Thymus (tissue), 14 donors: ENCODE results near the gene ANKK1. TPM values are rescaled to one million over a fixed set of nuclear protein-coding genes. Genes with fewer than 3 reads are reported as not detected.

Experiments used
- DNase-seq, 9 donors: peaks; one replicate each; pipeline ENCODE4 v3.0.0-alpha.2; 2013; ENCODE audit warnings: low spot score in 9 of 9, low read depth in 6 of 9, missing footprints in 1 of 9
- H3K27ac ChIP-seq, 2 donors: one replicate each; pipeline ENCODE4 v1.5.1; 2013; ENCODE audit warnings: control low read depth in 1 of 2, low read depth in 1 of 2, low read length in 1 of 2, mild to moderate bottlenecking in 1 of 2, moderate library complexity in 1 of 2
- H3K27me3 ChIP-seq, 2 donors: one replicate each; pipeline ENCODE4 v1.5.1; 2013; ENCODE audit warnings: low read length in 1 of 2; ENCODE audit not compliant: control insufficient read depth in 2 of 2, insufficient read depth in 1 of 2
- H3K36me3 ChIP-seq, 2 donors: one replicate each; pipeline ENCODE4 v1.5.1; 2013; ENCODE audit warnings: low read length in 1 of 2, mild to moderate bottlenecking in 1 of 2, moderate library complexity in 1 of 2; ENCODE audit not compliant: control insufficient read depth in 2 of 2, insufficient read depth in 2 of 2
- H3K4me1 ChIP-seq, 2 donors: one replicate each; pipeline ENCODE4 v1.5.1; 2013; ENCODE audit warnings: low read length in 2 of 2; ENCODE audit not compliant: control insufficient read depth in 2 of 2, insufficient read depth in 2 of 2
- H3K4me3 ChIP-seq, 2 donors: one replicate each; pipeline ENCODE4 v1.5.1; 2013; ENCODE audit warnings: low read length in 2 of 2, control low read depth in 1 of 2, mild to moderate bottlenecking in 1 of 2
- H3K9me3 ChIP-seq, 2 donors: one replicate each; pipeline ENCODE4 v1.5.1; 2013; ENCODE audit warnings: low read length in 1 of 2, mild to moderate bottlenecking in 1 of 2; ENCODE audit not compliant: control insufficient read depth in 2 of 2, insufficient read depth in 1 of 2
- WGBS: extraction: QIAGEN DNeasy Blood & Tissue Kit; methylation state at CpG from one replicate; pipeline ENCODE4 v1.1.7; 2013; 5-methylcytosine and 5-hydroxymethylcytosine counted together
- long read RNA-seq, 10 donors: transcript quantifications; one replicate each; lab custom pipeline, GENCODE V29; 2026
- polyA plus RNA-seq: library from polyadenylated mRNA; stranded (reverse); fragments of 200-250 nt; gene quantifications from one replicate; pipeline ENCODE4 v1.2.3, GENCODE V29; 2013
- total RNA-seq: library from RNA; stranded (reverse); fragments of 120-200 nt; gene quantifications from one replicate; pipeline ENCODE4 v1.2.4, GENCODE V29; 2013
- donor health status: healthy.

Gene ANKK1, protein sequence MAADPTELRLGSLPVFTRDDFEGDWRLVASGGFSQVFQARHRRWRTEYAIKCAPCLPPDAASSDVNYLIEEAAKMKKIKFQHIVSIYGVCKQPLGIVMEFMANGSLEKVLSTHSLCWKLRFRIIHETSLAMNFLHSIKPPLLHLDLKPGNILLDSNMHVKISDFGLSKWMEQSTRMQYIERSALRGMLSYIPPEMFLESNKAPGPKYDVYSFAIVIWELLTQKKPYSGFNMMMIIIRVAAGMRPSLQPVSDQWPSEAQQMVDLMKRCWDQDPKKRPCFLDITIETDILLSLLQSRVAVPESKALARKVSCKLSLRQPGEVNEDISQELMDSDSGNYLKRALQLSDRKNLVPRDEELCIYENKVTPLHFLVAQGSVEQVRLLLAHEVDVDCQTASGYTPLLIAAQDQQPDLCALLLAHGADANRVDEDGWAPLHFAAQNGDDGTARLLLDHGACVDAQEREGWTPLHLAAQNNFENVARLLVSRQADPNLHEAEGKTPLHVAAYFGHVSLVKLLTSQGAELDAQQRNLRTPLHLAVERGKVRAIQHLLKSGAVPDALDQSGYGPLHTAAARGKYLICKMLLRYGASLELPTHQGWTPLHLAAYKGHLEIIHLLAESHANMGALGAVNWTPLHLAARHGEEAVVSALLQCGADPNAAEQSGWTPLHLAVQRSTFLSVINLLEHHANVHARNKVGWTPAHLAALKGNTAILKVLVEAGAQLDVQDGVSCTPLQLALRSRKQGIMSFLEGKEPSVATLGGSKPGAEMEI
- 0.14 TPM for total RNA-seq
- 2.4 TPM for polyA plus RNA-seq
- long read RNA-seq, donor 1, result 0 reads
- long read RNA-seq, donor 2, result 0 reads
- long read RNA-seq, donor 3, result 0 reads
- long read RNA-seq, donor 4, result 0 reads
- long read RNA-seq, donor 5, result 0 reads
- long read RNA-seq, donor 6, result 0 reads
- long read RNA-seq, donor 7, result 0 reads
- long read RNA-seq, donor 8, result 0 reads
- long read RNA-seq, donor 9, result 0 reads
- long read RNA-seq, donor 10, result 0 reads

- peaks cover 0 to 3% of the 10 kb centered on the region in 2 donors for H3K9me3 ChIP-seq
- 16% methylated on average over 46 of the region's 46 CpGs for WGBS
- no peaks in the 10 kb centered on the region for H3K4me1 ChIP-seq
- no peak within 1 kb of the TSS for H3K4me3 ChIP-seq
- no peak within 1 kb of the TSS for H3K27ac ChIP-seq
- no peaks in the 10 kb centered on the region for H3K36me3 ChIP-seq
- peaks cover 12 to 51% of the 10 kb centered on the region in 2 donors for H3K27me3 ChIP-seq
- DNase-seq, result no peak
Observed at GRCh38 chr11:113387605-113388211, at the start of gene ANKK1. ANKK1 (plus strand) TSS chr11:113387779; CDS start chr11:113387885, 106 bp downstream.

- WGBS, result 94% methylated on average over 4 of the region's 4 CpGs
Observed at GRCh38 chr11:113338730-113339129, 48.8 kb upstream of the ANKK1 start.

GRCh38 chr11:113339929-113340589 lies 47.5 kb upstream of the ANKK1 start:
- 95% methylated on average over 6 of the region's 6 CpGs for WGBS
- Histone ChIP-seq H3K9me3 (peaks cover 1 to 2% of the 10 kb centered on the region in 2 donors), H3K27ac (no peak overlapping the region), H3K36me3 (peaks cover 0 to 4% of the 10 kb centered on the region in 2 donors), H3K27me3 (no peaks in the 10 kb centered on the region), H3K4me3 (no peak overlapping the region), H3K4me1 (no peaks in the 10 kb centered on the region)
- no peak for DNase-seq

More at GRCh38 chr11:113338730-113339129, 48.8 kb upstream of the ANKK1 start:
- no peak for DNase-seq
- H3K27ac ChIP-seq, result no peak overlapping the region
- H3K36me3 ChIP-seq, result peaks cover 0 to 4% of the 10 kb centered on the region in 2 donors
- no peaks in the 10 kb centered on the region for H3K4me1 ChIP-seq
- H3K9me3 ChIP-seq, result peaks cover 1 to 2% of the 10 kb centered on the region in 2 donors
- H3K4me3 ChIP-seq, result no peak overlapping the region
- H3K27me3 ChIP-seq, result no peaks in the 10 kb centered on the region

DNA sequence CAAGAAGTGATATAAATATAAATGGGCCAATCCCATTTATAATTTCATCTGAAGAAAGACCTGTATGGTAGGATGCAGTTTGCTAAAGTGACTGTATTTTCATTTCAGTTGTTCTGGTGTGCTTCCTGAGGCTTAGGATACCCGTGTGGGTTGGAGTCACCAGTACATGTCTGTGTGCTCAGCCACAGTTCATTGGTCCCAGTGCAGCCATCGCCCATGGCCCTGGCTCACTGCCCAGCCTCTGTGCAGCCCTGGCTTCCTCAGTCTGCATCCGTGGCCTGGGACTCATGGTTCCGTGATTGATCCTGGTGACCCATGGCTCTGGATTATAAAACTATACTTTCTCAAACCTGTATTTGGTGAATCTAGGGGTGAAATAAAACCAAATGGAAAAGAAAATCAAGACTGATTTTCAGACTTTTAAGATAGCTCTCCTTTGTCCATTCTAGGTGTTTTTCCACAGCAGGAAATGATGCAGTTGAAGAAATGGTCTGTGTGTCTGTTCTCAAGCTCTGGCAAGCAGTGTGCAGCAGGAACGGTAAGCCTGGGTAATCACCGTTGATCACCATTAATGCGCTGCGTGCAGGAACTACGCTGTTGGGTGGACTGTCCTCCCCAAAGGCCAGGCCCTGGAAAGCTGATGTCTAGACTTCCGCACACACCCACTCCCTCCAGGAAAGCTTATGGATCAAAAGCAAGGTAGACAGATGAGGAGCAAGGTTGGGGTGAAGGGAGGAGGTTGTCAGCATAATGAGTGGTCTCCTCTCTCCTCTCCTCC lies 46.0 kb upstream of the ANKK1 start:
- H3K27ac ChIP-seq, result no peak overlapping the region
- H3K27me3 ChIP-seq, result no peaks in the 10 kb centered on the region
- no peaks in the 10 kb centered on the region for H3K4me1 ChIP-seq
- WGBS, result 96% methylated on average over 10 of the region's 10 CpGs
- peaks cover 1 to 2% of the 10 kb centered on the region in 2 donors for H3K9me3 ChIP-seq
- DNase-seq, result no peak
- H3K36me3 ChIP-seq, result peaks cover 0 to 4% of the 10 kb centered on the region in 2 donors
- H3K4me3 ChIP-seq, result no peak overlapping the region

GRCh38 chr11:113345978-113346377 lies 41.6 kb upstream of the ANKK1 start:
- Histone ChIP-seq H3K36me3 (no peaks in the 10 kb centered on the region), H3K4me1 (no peaks in the 10 kb centered on the region), H3K4me3 (no peak overlapping the region), H3K27me3 (no peaks in the 10 kb centered on the region), H3K9me3 (peaks cover 1 to 2% of the 10 kb centered on the region in 2 donors), H3K27ac (no peak overlapping the region)
- DNase-seq, result peak in 1 of 9 donors; percentile 38
- 94% methylated on average over 8 of the region's 8 CpGs for WGBS

- Histone ChIP-seq H3K27ac (no peak overlapping the region), H3K9me3 (peaks cover 0 to 2% of the 10 kb centered on the region in 2 donors), H3K4me3 (no peak overlapping the region), H3K27me3 (no peaks in the 10 kb centered on the region), H3K36me3 (no peaks in the 10 kb centered on the region), H3K4me1 (no peaks in the 10 kb centered on the region)
- DNase-seq, result no peak
- 96% methylated on average over 3 of the region's 3 CpGs for WGBS
Observed at GRCh38 chr11:113349528-113349927, 38.1 kb upstream of the ANKK1 start.

- Histone ChIP-seq H3K4me3 (no peak overlapping the region), H3K4me1 (no peaks in the 10 kb centered on the region), H3K27me3 (no peaks in the 10 kb centered on the region), H3K27ac (no peak overlapping the region), H3K9me3 (peaks cover 0 to 2% of the 10 kb centered on the region in 2 donors), H3K36me3 (no peaks in the 10 kb centered on the region)
- WGBS, result 92% methylated on average over 11 of the region's 11 CpGs
- DNase-seq, result no peak
Observed at GRCh38 chr11:113350336-113351067, 37.1 kb upstream of the ANKK1 start.
